Measurements from ENCODE around the gene AQP12B. TPM values are rescaled to one million over a fixed set of nuclear protein-coding genes. Genes with fewer than 3 reads are reported as not detected.

AQP12B gene
- total RNA-seq, 1 experiment from 2014 or later, result not detected

DNA sequence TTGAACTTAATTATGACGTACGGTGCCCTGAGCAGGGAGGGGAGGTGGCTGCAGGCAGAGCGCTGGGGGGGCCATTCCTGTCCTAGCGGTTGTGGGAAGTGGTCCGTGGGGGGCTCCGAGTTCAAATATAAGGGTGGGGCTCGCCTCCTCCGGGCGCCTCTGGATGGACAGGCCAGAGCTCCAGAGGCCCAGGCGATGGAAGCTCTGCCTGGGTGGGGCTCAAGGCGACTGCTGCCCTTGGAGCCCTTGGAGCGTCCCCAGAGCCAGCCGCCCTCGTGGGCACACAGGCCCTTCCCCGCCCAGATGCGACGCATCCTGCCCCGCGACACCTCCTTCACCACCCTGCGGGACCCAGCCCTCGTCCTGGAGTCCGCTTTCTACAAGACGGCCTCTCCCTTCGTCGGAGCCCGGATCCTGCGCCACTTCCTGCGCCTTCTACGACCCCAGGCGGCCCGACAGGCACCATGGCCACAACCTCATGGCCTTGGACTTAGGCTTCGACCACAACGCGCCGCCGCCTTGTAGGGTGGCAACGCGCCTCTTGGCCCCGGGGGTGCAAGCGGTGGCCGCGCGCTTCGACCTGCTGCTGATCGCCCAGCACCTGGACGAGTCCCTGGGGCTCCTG is 10.5 kb downstream of the AQP12B start:
- peaks cover 22% of the 10 kb centered on the region for H3K27me3 Mint-ChIP-seq (ENCODE audit: low read depth)
- H3K27me3 ChIP-seq (ENCODE audit: insufficient read depth, low read length), result no peaks in the 10 kb centered on the region
- H3K9me3 Mint-ChIP-seq, result no peaks in the 10 kb centered on the region
- H3K14ac ChIP-seq (ENCODE audit: insufficient read depth, low read length), result no peak overlapping the region; the same call in 1 of the 2 replicates
- H3K4me1 ChIP-seq (ENCODE audit: insufficient read depth, low read length), result no peaks in the 10 kb centered on the region
- H3K4me1 Mint-ChIP-seq, result peaks cover 0 to 4% of the 10 kb centered on the region in 2 experiments; a peak in 2 of 4 replicates
- no peaks in the 10 kb centered on the region for H4K20me1 ChIP-seq (ENCODE audit: control insufficient read depth, insufficient read depth, insufficient read length)
- no peak overlapping the region for H2BK15ac ChIP-seq (ENCODE audit: low read depth, low read length)
- no peak overlapping the region for H2AK5ac ChIP-seq (ENCODE audit: insufficient read length, low read length)
- no peaks in the 10 kb centered on the region for H3K36me3 Mint-ChIP-seq (ENCODE audit: insufficient read depth in 1 of 3, low read depth in 3 of 3)
- H3K4me2 ChIP-seq (ENCODE audit: insufficient read depth, insufficient read length, low read length), result no peak overlapping the region
- no peaks in the 10 kb centered on the region for H3K23me2 ChIP-seq (ENCODE audit: insufficient read length, low read depth, low read length, poor library complexity, severe bottlenecking)
- H2BK12ac ChIP-seq (ENCODE audit: insufficient read length, low read depth, low read length), result no peak overlapping the region
- no CpG with 5 or more reads among the region's 46 CpGs for WGBS (ENCODE audit: extremely low coverage, insufficient read length, low lambda C conversion rate)
- no peak overlapping the region for H4K8ac ChIP-seq (replicated peaks; ENCODE audit: insufficient read length, low read depth, low read length)
- no peak overlapping the region for H3K18ac ChIP-seq (ENCODE audit: insufficient read length, low read depth, low read length)
- no peak overlapping the region for H3K23ac ChIP-seq (ENCODE audit: insufficient read length, low read depth, low read length)
- no peak overlapping the region for H3K27ac ChIP-seq (ENCODE audit: insufficient read length, low read depth, low read length)
- no peak overlapping the region for H3K9ac ChIP-seq (ENCODE audit: extremely low read depth, insufficient read length, low read length)
- H3K27ac Mint-ChIP-seq, result no peak overlapping the region
- H2AFZ ChIP-seq (ENCODE audit: low read length), result no peak overlapping the region
- H2BK5ac ChIP-seq (ENCODE audit: insufficient read length, low read length), result no peak overlapping the region
- TF ChIP-seq, protein P1, sequence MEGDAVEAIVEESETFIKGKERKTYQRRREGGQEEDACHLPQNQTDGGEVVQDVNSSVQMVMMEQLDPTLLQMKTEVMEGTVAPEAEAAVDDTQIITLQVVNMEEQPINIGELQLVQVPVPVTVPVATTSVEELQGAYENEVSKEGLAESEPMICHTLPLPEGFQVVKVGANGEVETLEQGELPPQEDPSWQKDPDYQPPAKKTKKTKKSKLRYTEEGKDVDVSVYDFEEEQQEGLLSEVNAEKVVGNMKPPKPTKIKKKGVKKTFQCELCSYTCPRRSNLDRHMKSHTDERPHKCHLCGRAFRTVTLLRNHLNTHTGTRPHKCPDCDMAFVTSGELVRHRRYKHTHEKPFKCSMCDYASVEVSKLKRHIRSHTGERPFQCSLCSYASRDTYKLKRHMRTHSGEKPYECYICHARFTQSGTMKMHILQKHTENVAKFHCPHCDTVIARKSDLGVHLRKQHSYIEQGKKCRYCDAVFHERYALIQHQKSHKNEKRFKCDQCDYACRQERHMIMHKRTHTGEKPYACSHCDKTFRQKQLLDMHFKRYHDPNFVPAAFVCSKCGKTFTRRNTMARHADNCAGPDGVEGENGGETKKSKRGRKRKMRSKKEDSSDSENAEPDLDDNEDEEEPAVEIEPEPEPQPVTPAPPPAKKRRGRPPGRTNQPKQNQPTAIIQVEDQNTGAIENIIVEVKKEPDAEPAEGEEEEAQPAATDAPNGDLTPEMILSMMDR (conservative IDR thresholded peaks at IDR 0.05), result no peak
- peak; percentile 38 for DNase-seq
- H3T11ph ChIP-seq (ENCODE audit: low read length), result no peak overlapping the region
- no peak overlapping the region for H3K4ac ChIP-seq (ENCODE audit: low read depth, low read length)
- H3K9me3 ChIP-seq (ENCODE audit: control insufficient read depth, low read depth, low read length), result no peaks in the 10 kb centered on the region
- H2BK20ac ChIP-seq (ENCODE audit: low read depth, low read length, poor library complexity, severe bottlenecking), result no peak overlapping the region
- H3K56ac ChIP-seq (ENCODE audit: insufficient read length, low read depth, low read length), result no peak overlapping the region
- no peaks in the 10 kb centered on the region for H3K79me1 ChIP-seq (ENCODE audit: insufficient read depth, low read depth, low read length, poor library complexity, severe bottlenecking)
- H4K91ac ChIP-seq (ENCODE audit: insufficient read length, low read depth, low read length), result no peak overlapping the region
- H3K79me2 ChIP-seq (ENCODE audit: insufficient read depth, low read length), result no peaks in the 10 kb centered on the region
- no peak overlapping the region for H3K4me3 Mint-ChIP-seq
- no peak overlapping the region for H4K5ac ChIP-seq (ENCODE audit: insufficient read length, low read depth, low read length)
- no peak overlapping the region for H2BK120ac ChIP-seq (ENCODE audit: low read depth, low read length, poor library complexity, severe bottlenecking)
